Common myeloid progenitor, CD34-positive (primary cell): Measurements from ENCODE around the gene HAO1.
A peak's percentile ranks its signal among the peaks of the same experiment; 100 is the strongest.

Experiments
- CTCF ChIA-PET: fragments of 350-600 bp; sonication (Branson Sonifier 250); formaldehyde crosslinking; loops from one replicate; lab custom pipeline; 2021; ENCODE audit warnings: antibody characterized with exemption; lab: Charles Lee
- POLR2A ChIA-PET: fragments of 350-600 bp; sonication (Branson Sonifier 250); formaldehyde crosslinking; loops from one replicate; lab custom pipeline; 2021; ENCODE audit warnings: antibody characterized with exemption; lab: Charles Lee
- DNase-seq, 3 donors: peaks; one replicate each; pipeline versions ENCODE4 v3.0.0 to v3.0.0-alpha.2; 2013
- H3K27ac ChIP-seq, 2 experiments: 1 replicate in 1 of 2; 2 replicates in 1 of 2; pipeline ENCODE4 v1.7.0; 2013; ENCODE audit warnings: inconsistent platforms in 2 of 2, low read length in 2 of 2, mild to moderate bottlenecking in 2 of 2, low read depth in 1 of 2, moderate library complexity in 1 of 2; ENCODE audit not compliant: severe bottlenecking in 2 of 2, insufficient read depth in 1 of 2, poor library complexity in 1 of 2
- H3K27me3 ChIP-seq, 5 experiments: replicated peaks in 2 of 5; 1 replicate in 3 of 5; 2 replicates in 2 of 5; pipeline versions ENCODE4 v1.6.1 to v1.7.0; 2013; ENCODE audit warnings: low read length in 4 of 5, mild to moderate bottlenecking in 2 of 5, moderate library complexity in 2 of 5, inconsistent platforms in 1 of 5; ENCODE audit not compliant: insufficient read depth in 5 of 5, control insufficient read depth in 4 of 5
- H3K36me3 ChIP-seq, 4 experiments: 1 replicate in 2 of 4; 2 replicates in 2 of 4; pipeline versions ENCODE4 v1.6.1 to v1.7.0; 2013; ENCODE audit warnings: low read length in 3 of 4, control low read depth in 1 of 4, mild to moderate bottlenecking in 1 of 4; ENCODE audit not compliant: control insufficient read depth in 4 of 4, insufficient read depth in 4 of 4
- H3K4me1 ChIP-seq, 4 experiments: 1 replicate in 3 of 4; 2 replicates in 1 of 4; pipeline versions ENCODE4 v1.6.1 to v1.7.1; 2013; ENCODE audit warnings: low read length in 3 of 4, mild to moderate bottlenecking in 3 of 4, control low read depth in 1 of 4, inconsistent platforms in 1 of 4, moderate library complexity in 1 of 4; ENCODE audit not compliant: control insufficient read depth in 4 of 4, insufficient read depth in 4 of 4; ENCODE audit errors: control extremely low read depth in 1 of 4
- H3K4me3 ChIP-seq, 7 experiments: 1 replicate in 4 of 7; 2 replicates in 3 of 7; pipeline versions ENCODE4 v1.5.1 to v1.7.0; 2013; ENCODE audit warnings: mild to moderate bottlenecking in 7 of 7, low read length in 6 of 7, moderate library complexity in 6 of 7, inconsistent platforms in 2 of 7, low read depth in 2 of 7, control low read depth in 1 of 7; ENCODE audit not compliant: insufficient read depth in 4 of 7, control insufficient read depth in 1 of 7; ENCODE audit errors: extremely low read depth in 1 of 7
- H3K9me3 ChIP-seq, 5 experiments: 1 replicate in 4 of 5; 2 replicates in 1 of 5; pipeline versions ENCODE4 v1.6.1 to v1.7.1; 2013; ENCODE audit warnings: low read length in 4 of 5, mild to moderate bottlenecking in 2 of 5, inconsistent platforms in 1 of 5, low read depth in 1 of 5, moderate library complexity in 1 of 5; ENCODE audit not compliant: control insufficient read depth in 4 of 5, insufficient read depth in 2 of 5; ENCODE audit errors: control extremely low read depth in 1 of 5
- WGBS: methylation state at CpG from one replicate; pipeline ENCODE4 v1.1.5; 2013; ENCODE audit not compliant: insufficient coverage; 5-methylcytosine and 5-hydroxymethylcytosine counted together

The HAO1 gene

GRCh38 chr20:7911586-7912330 is 28.5 kb downstream of the HAO1 start:
- Histone ChIP-seq H3K27ac (no peak overlapping the region), H3K4me3 (no peak overlapping the region), H3K36me3 (no peaks in the 10 kb centered on the region), H3K9me3 (no peaks in the 10 kb centered on the region), H3K4me1 (no peaks in the 10 kb centered on the region), H3K27me3 (no peaks in the 10 kb centered on the region)
- ChIA-PET POLR2A (no interaction called here), CTCF (interaction anchor here (1.5 kb wide), 1 partner anchor 11 kb away, joined by 3 read pairs; no protein-coding TSS in a partner anchor)
- WGBS, result 93% methylated on average over 10 of the region's 10 CpGs
- no peak for DNase-seq

GRCh38 chr20:7908905-7909304 is 31.4 kb downstream of the HAO1 start:
- H3K27me3 ChIP-seq, result no peaks in the 10 kb centered on the region
- no peaks in the 10 kb centered on the region for H3K9me3 ChIP-seq
- 100% methylated on average over 1 of the region's 4 CpGs for WGBS
- no peaks in the 10 kb centered on the region for H3K36me3 ChIP-seq
- ChIA-PET POLR2A (no interaction called here), CTCF (interaction anchor here (0.6 kb wide), 1 partner anchor 436 kb away, joined by 3 read pairs; no protein-coding TSS in a partner anchor)
- DNase-seq, result no peak
- no peak overlapping the region for H3K4me3 ChIP-seq
- H3K4me1 ChIP-seq, result no peaks in the 10 kb centered on the region
- no peak overlapping the region for H3K27ac ChIP-seq

- CTCF ChIA-PET, result no interaction called here
- no CpG with 5 or more reads among the region's 1 CpG for WGBS
- no peaks in the 10 kb centered on the region for H3K36me3 ChIP-seq
- DNase-seq, result no peak
- H3K27ac ChIP-seq, result no peak overlapping the region
- H3K9me3 ChIP-seq, result no peaks in the 10 kb centered on the region
- no peak overlapping the region for H3K4me3 ChIP-seq
- H3K27me3 ChIP-seq, result no peaks in the 10 kb centered on the region
- peaks cover 0 to 2% (median 0%) of the 10 kb centered on the region in 4 experiments for H3K4me1 ChIP-seq
- POLR2A ChIA-PET, result no interaction called here
Observed at GRCh38 chr20:7903429-7903828, 36.8 kb downstream of the HAO1 start.

GRCh38 chr20:7902879-7903278 is 37.4 kb downstream of the HAO1 start:
- Histone ChIP-seq H3K4me3 (no peak overlapping the region), H3K27ac (no peak overlapping the region), H3K27me3 (no peaks in the 10 kb centered on the region), H3K36me3 (no peaks in the 10 kb centered on the region), H3K4me1 (peaks cover 0 to 4% (median 2%) of the 10 kb centered on the region in 4 experiments), H3K9me3 (no peaks in the 10 kb centered on the region)
- POLR2A ChIA-PET, result no interaction called here
- DNase-seq, result no peak
- WGBS, result no CpG with 5 or more reads among the region's 2 CpGs
- CTCF ChIA-PET, result no interaction called here

GRCh38 chr20:7897781-7898364 is 42.4 kb downstream of the HAO1 start:
- no peaks in the 10 kb centered on the region for H3K9me3 ChIP-seq
- POLR2A ChIA-PET, result no interaction called here
- no peak overlapping the region for H3K27ac ChIP-seq

GRCh38 chr20:7893014-7893730 is 47.1 kb downstream of the HAO1 start:
- ChIA-PET CTCF (no interaction called here), POLR2A (no interaction called here)
- DNase-seq, result no peak
- no peaks in the 10 kb centered on the region for H3K27me3 ChIP-seq
- H3K4me3 ChIP-seq, result no peak overlapping the region
- no peaks in the 10 kb centered on the region for H3K36me3 ChIP-seq
- H3K4me1 ChIP-seq, result peaks cover 0 to 8% (median 0%) of the 10 kb centered on the region in 4 experiments
- H3K9me3 ChIP-seq, result peaks cover 0 to 3% (median 0%) of the 10 kb centered on the region in 5 experiments
- 97% methylated on average over 4 of the region's 7 CpGs for WGBS
- no peak overlapping the region for H3K27ac ChIP-seq

More at GRCh38 chr20:7897781-7898364, 42.4 kb downstream of the HAO1 start:
- CTCF ChIA-PET, result no interaction called here
- peak overlapping the region in 1 of 7 experiments; percentile 8 for H3K4me3 ChIP-seq
- H3K36me3 ChIP-seq, result no peaks in the 10 kb centered on the region
- peaks cover 0 to 9% (median 2%) of the 10 kb centered on the region in 4 experiments for H3K4me1 ChIP-seq
- 40% methylated on average over 2 of the region's 2 CpGs for WGBS
- no peaks in the 10 kb centered on the region for H3K27me3 ChIP-seq
- peak in 2 of 3 donors; percentile 28 to 37 for DNase-seq

GRCh38 chr20:7891705-7892104 is 48.6 kb downstream of the HAO1 start:
- ChIA-PET POLR2A (no interaction called here), CTCF (no interaction called here)
- 100% methylated on average over 2 of the region's 5 CpGs for WGBS
- no peaks in the 10 kb centered on the region for H3K36me3 ChIP-seq
- H3K27ac ChIP-seq, result no peak overlapping the region
- no peaks in the 10 kb centered on the region for H3K27me3 ChIP-seq
- peaks cover 0 to 3% (median 0%) of the 10 kb centered on the region in 5 experiments for H3K9me3 ChIP-seq
- H3K4me3 ChIP-seq, result no peak overlapping the region
- DNase-seq, result no peak
- no peaks in the 10 kb centered on the region for H3K4me1 ChIP-seq
